Panc1 (cell line): Measurements from ENCODE around the gene NDUFAF3. TPM values are rescaled to one million over a fixed set of nuclear protein-coding genes. Genes with fewer than 3 reads are reported as not detected.

Source experiments
- ATAC-seq: fragments of 200-7000 bp; cut with Tn5 transposase; 2 replicates; pipeline ENCODE4 v1.9.1; 2020; ENCODE audit warnings: mild to moderate bottlenecking, moderate library complexity
- BruUV-seq: library from RNA; stranded (reverse); fragments of 400-500 nt; replicated peaks from 2 replicates; lab custom pipeline; 2021; lab: Mats Ljungman, UMichigan
- CTCF ChIA-PET: fragments of 300-600 bp; sonication (Branson Sonifier 250); formaldehyde crosslinking; loops from one replicate; lab custom pipeline; 2022; ENCODE audit warnings: antibody characterized with exemption; lab: Charles Lee
- POLR2A ChIA-PET: fragments of 300-600 bp; sonication (Branson Sonifier 250); formaldehyde crosslinking; loops from one replicate; lab custom pipeline; 2022; ENCODE audit warnings: antibody characterized with exemption; lab: Charles Lee
- DNase-seq: peaks from one replicate; pipeline ENCODE4 v3.0.0-alpha.2; 2010; ENCODE audit warnings: low read depth, low spot score
- H3K27ac ChIP-seq: 2 replicates; pipeline ENCODE4 v1.5.1; 2011; ENCODE audit warnings: mild to moderate bottlenecking, low read length, inconsistent platforms
- H3K27me3 ChIP-seq: fragments of 200-500 bp; sonication (Bioruptor generic); 2 replicates; pipeline ENCODE4 v1.6.0; 2014; ENCODE audit warnings: low read length, inconsistent platforms; ENCODE audit not compliant: control insufficient read depth, insufficient read depth
- H3K36me3 ChIP-seq: fragments of 200-500 bp; sonication (Bioruptor generic); 2 replicates; pipeline ENCODE4 v1.5.1; 2014; ENCODE audit warnings: inconsistent platforms, mild to moderate bottlenecking, low read length, moderate library complexity; ENCODE audit not compliant: control insufficient read depth, insufficient read depth
- H3K4me1 ChIP-seq: 2 replicates; pipeline ENCODE4 v1.5.1; 2011; ENCODE audit warnings: inconsistent platforms, mild to moderate bottlenecking, low read length, moderate library complexity; ENCODE audit not compliant: control insufficient read depth, insufficient read depth
- H3K4me3 ChIP-seq, 2 experiments: 2 replicates each; pipeline ENCODE4 v1.5.1; 2011 to 2012; ENCODE audit warnings: low read depth in 2 of 2, low read length in 2 of 2, mild to moderate bottlenecking in 2 of 2, inconsistent platforms in 1 of 2, moderate library complexity in 1 of 2
- H3K9me3 ChIP-seq: fragments of 200-500 bp; sonication (Bioruptor generic); 2 replicates; pipeline ENCODE4 v1.5.1; 2014; ENCODE audit warnings: low read depth, mild to moderate bottlenecking, inconsistent platforms, low read length, moderate library complexity; ENCODE audit not compliant: control insufficient read depth, insufficient read depth
- POLR2AphosphoS5 ChIP-seq: IDR thresholded peaks from 2 replicates; pipeline ENCODE4 v1.6.1; 2012; ENCODE audit warnings: mild to moderate bottlenecking, low read depth, low read length, moderate library complexity
- SIN3A ChIP-seq: IDR thresholded peaks from 2 replicates; pipeline ENCODE4 v1.6.1; 2012; ENCODE audit warnings: low read depth, mild to moderate bottlenecking, low read length, moderate library complexity, borderline replicate concordance; ENCODE audit not compliant: insufficient read depth
- TCF7L2 ChIP-seq: IDR thresholded peaks from 2 replicates; pipeline ENCODE4 v1.6.1; 2011; ENCODE audit warnings: mild to moderate bottlenecking, low read depth, low read length, inconsistent platforms
- in situ Hi-C: cut with HindIII; loops from 2 replicates; pipeline ENCODE4 v1.10.0; 2016; ENCODE audit warnings: low sequenced_read_pairs, low pct_unique_long_range_greater_than_20kb
- intact Hi-C: fragments of 100-400 bp; cut with micrococcal nuclease; formaldehyde crosslinking; loops from one replicate; pipeline ENCODE4 v1.10.0; 2022; ENCODE audit not compliant: unreplicated experiment
- total RNA-seq: library from RNA; stranded (reverse); gene quantifications from one replicate; pipeline ENCODE4 v1.2.1, GENCODE V29; 2021; ENCODE audit not compliant: unreplicated experiment
- TF ChIP-seq, protein P1 (sequence below): fragments of 450-650 bp; IDR thresholded peaks from 2 replicates; pipeline ENCODE4 v1.5.1; 2017; ENCODE audit warnings: mild to moderate bottlenecking
- TF ChIP-seq, protein P2 (sequence below), 2 experiments: IDR thresholded peaks; 2 replicates each; pipeline ENCODE4 v1.6.1; 2011 to 2012; ENCODE audit warnings: low read depth in 2 of 2, control low read depth in 1 of 2, low read length in 1 of 2, mild to moderate bottlenecking in 1 of 2, moderate library complexity in 1 of 2; ENCODE audit not compliant: insufficient read depth in 1 of 2

The NDUFAF3 gene
- total RNA-seq, 1 experiment from 2014 or later, result 101 TPM

DNA sequence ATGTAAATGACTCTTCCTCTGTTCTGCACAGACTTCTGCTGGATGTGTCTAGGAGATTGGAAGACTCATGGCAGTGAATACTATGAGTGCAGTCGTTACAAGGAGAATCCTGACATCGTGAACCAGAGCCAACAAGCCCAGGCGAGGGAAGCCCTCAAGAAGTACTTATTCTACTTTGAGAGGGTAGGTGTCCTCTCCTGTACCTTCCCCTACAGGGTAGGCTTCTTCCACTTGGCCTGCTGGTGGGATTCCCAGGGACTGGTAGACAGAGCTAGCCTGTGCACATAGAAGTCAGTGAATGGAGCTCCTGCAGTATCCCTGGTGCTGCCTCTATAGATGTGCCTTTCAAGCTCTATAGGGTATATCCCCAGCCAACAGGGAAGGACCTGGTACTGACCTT, 42.5 kb upstream of the NDUFAF3 start:
- intact Hi-C loops, result no loop called here
- POLR2A ChIA-PET, result no interaction called here

DNA sequence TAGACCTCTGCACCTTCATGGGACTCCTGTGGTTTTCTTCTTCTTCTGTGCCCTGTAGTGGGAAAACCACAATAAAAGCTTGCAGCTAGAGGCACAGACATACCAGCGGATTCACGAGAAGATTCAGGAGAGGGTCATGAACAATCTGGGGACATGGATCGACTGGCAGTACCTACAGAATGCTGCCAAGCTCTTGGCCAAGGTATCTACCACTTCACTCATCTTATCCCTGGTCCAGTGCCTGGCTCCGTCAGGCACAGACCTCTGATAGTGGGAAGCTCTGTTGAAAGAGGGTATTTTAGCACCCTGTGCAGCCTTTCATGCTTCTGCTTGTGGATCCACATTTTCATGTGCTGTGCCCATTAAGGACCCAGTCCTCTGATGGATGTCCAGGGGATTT, 41.6 kb upstream of the NDUFAF3 start:
- intact Hi-C loops, result no loop called here
- Histone ChIP-seq H3K27me3 (no peaks in the 10 kb centered on the region), H3K4me3 (no peak overlapping the region), H3K27ac (no peak overlapping the region), H3K4me1 (no peaks in the 10 kb centered on the region), H3K36me3 (peaks cover 8% of the 10 kb centered on the region), H3K9me3 (no peaks in the 10 kb centered on the region)
- DNase-seq, result no peak
- ChIA-PET POLR2A (no interaction called here), CTCF (no interaction called here)
- ATAC-seq, result no peak
- BruUV-seq, result no TSS peak
- TF ChIP-seq POLR2AphosphoS5, result no peak
- no peak for TF ChIP-seq TCF7L2
- TF ChIP-seq, protein P1, sequence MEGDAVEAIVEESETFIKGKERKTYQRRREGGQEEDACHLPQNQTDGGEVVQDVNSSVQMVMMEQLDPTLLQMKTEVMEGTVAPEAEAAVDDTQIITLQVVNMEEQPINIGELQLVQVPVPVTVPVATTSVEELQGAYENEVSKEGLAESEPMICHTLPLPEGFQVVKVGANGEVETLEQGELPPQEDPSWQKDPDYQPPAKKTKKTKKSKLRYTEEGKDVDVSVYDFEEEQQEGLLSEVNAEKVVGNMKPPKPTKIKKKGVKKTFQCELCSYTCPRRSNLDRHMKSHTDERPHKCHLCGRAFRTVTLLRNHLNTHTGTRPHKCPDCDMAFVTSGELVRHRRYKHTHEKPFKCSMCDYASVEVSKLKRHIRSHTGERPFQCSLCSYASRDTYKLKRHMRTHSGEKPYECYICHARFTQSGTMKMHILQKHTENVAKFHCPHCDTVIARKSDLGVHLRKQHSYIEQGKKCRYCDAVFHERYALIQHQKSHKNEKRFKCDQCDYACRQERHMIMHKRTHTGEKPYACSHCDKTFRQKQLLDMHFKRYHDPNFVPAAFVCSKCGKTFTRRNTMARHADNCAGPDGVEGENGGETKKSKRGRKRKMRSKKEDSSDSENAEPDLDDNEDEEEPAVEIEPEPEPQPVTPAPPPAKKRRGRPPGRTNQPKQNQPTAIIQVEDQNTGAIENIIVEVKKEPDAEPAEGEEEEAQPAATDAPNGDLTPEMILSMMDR, result no peak
- TF ChIP-seq SIN3A, result no peak
- TF ChIP-seq, protein P2, sequence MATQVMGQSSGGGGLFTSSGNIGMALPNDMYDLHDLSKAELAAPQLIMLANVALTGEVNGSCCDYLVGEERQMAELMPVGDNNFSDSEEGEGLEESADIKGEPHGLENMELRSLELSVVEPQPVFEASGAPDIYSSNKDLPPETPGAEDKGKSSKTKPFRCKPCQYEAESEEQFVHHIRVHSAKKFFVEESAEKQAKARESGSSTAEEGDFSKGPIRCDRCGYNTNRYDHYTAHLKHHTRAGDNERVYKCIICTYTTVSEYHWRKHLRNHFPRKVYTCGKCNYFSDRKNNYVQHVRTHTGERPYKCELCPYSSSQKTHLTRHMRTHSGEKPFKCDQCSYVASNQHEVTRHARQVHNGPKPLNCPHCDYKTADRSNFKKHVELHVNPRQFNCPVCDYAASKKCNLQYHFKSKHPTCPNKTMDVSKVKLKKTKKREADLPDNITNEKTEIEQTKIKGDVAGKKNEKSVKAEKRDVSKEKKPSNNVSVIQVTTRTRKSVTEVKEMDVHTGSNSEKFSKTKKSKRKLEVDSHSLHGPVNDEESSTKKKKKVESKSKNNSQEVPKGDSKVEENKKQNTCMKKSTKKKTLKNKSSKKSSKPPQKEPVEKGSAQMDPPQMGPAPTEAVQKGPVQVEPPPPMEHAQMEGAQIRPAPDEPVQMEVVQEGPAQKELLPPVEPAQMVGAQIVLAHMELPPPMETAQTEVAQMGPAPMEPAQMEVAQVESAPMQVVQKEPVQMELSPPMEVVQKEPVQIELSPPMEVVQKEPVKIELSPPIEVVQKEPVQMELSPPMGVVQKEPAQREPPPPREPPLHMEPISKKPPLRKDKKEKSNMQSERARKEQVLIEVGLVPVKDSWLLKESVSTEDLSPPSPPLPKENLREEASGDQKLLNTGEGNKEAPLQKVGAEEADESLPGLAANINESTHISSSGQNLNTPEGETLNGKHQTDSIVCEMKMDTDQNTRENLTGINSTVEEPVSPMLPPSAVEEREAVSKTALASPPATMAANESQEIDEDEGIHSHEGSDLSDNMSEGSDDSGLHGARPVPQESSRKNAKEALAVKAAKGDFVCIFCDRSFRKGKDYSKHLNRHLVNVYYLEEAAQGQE (IDR thresholded peaks at IDR 0.05; ENCODE audit: insufficient read depth in 1 of 2, low read depth in 2 of 2, low read length in 1 of 2), result no peak
- in situ Hi-C loops, result no loop called here

More for the DNA sequence above, 42.5 kb upstream of the NDUFAF3 start:
- CTCF ChIA-PET, result no interaction called here
- no peaks in the 10 kb centered on the region for H3K27me3 ChIP-seq
- peaks cover 8% of the 10 kb centered on the region for H3K36me3 ChIP-seq
- no peak for TF ChIP-seq TCF7L2
- no peak for TF ChIP-seq SIN3A
- TF ChIP-seq, protein P2 (IDR thresholded peaks at IDR 0.05; ENCODE audit: insufficient read depth in 1 of 2, low read depth in 2 of 2, low read length in 1 of 2), result no peak
- TF ChIP-seq POLR2AphosphoS5, result no peak
- TF ChIP-seq, protein P1, result no peak
- no TSS peak for BruUV-seq
- no peaks in the 10 kb centered on the region for H3K4me1 ChIP-seq
- H3K27ac ChIP-seq, result no peak overlapping the region
- no peak for ATAC-seq
- no peak for DNase-seq
- no peaks in the 10 kb centered on the region for H3K9me3 ChIP-seq
- in situ Hi-C loops, result no loop called here
- no peak overlapping the region for H3K4me3 ChIP-seq
